Lung (tissue), 12 donors: ENCODE measurements around the gene ARHGDIB. TPM values are rescaled to one million over a fixed set of nuclear protein-coding genes. Genes with fewer than 3 reads are reported as not detected.

Experiments used
- ATAC-seq: fragments of 200-7000 bp; cut with Tn5 transposase; one replicate; pipeline ENCODE4 v1.9.1; 2020; ENCODE audit warnings: moderate number of reproducible peaks; ENCODE audit not compliant: insufficient read depth, low FRiP score
- DNase-seq, 3 donors: peaks; one replicate each; pipeline ENCODE4 v3.0.0-alpha.2; 2013 to 2017
- H3K27ac ChIP-seq, 2 donors: one replicate each; pipeline ENCODE4 v1.5.1; 2013; ENCODE audit warnings: mild to moderate bottlenecking in 2 of 2, moderate library complexity in 2 of 2, control low read depth in 1 of 2, inconsistent platforms in 1 of 2, low read depth in 1 of 2, low read length in 1 of 2
- H3K27me3 ChIP-seq, 3 donors: one replicate each; pipeline ENCODE4 v1.5.1; 2013; ENCODE audit warnings: low read length in 2 of 3; ENCODE audit not compliant: control insufficient read depth in 3 of 3, insufficient read depth in 3 of 3
- H3K36me3 ChIP-seq, 4 donors: one replicate each; pipeline ENCODE4 v1.5.1; 2013; ENCODE audit warnings: low read length in 4 of 4, mild to moderate bottlenecking in 1 of 4, moderate library complexity in 1 of 4; ENCODE audit not compliant: control insufficient read depth in 4 of 4, insufficient read depth in 4 of 4
- H3K4me1 ChIP-seq, 5 donors: one replicate each; pipeline ENCODE4 v1.5.1; 2013; ENCODE audit warnings: low read length in 5 of 5, mild to moderate bottlenecking in 2 of 5, moderate library complexity in 1 of 5; ENCODE audit not compliant: control insufficient read depth in 5 of 5, insufficient read depth in 5 of 5
- H3K4me3 ChIP-seq: one replicate; pipeline ENCODE4 v1.5.1; 2013; ENCODE audit warnings: mild to moderate bottlenecking, control low read depth, moderate library complexity
- H3K9ac ChIP-seq, 2 donors: one replicate each; pipeline ENCODE4 v1.5.1; 2013; ENCODE audit warnings: low read length in 2 of 2, control low read depth in 1 of 2; ENCODE audit not compliant: insufficient read depth in 1 of 2
- H3K9me3 ChIP-seq, 4 donors: one replicate each; pipeline ENCODE4 v1.5.1; 2013; ENCODE audit warnings: low read length in 3 of 4, mild to moderate bottlenecking in 1 of 4, moderate library complexity in 1 of 4; ENCODE audit not compliant: control insufficient read depth in 4 of 4, insufficient read depth in 3 of 4
- CTCF ChIP-seq: IDR thresholded peaks from 2 replicates; pipeline ENCODE4 v1.5.1; 2012; ENCODE audit warnings: mild to moderate bottlenecking; ENCODE audit errors: control extremely low read depth, extremely low read depth
- WGBS, 2 donors: extraction: QIAGEN DNeasy Blood & Tissue Kit; methylation state at CpG; one replicate each; pipeline ENCODE4 v1.1.7; 2013; 5-methylcytosine and 5-hydroxymethylcytosine counted together
- polyA plus RNA-seq, 2 donors: library from polyadenylated mRNA; stranded (reverse); fragments of 200-250 nt; gene quantifications; one replicate each; pipeline ENCODE4 v1.2.1, GENCODE V29; 2013
- total RNA-seq, 2 donors: library from RNA; depleted of rRNA in 1 of 2; stranded (reverse); fragments of >200 nt in 1 of 2; gene quantifications; one replicate each; pipeline ENCODE4 v1.2.1, GENCODE V29; 2014 to 2021
- donor health status: control.
- donor health status: control.
- donor health status: Bipolar disorder and iron deficiency.
- donor health status: healthy.
- donor health status: DM: yes; HTN: yes; CAD: no.

The ARHGDIB gene
- total and polyA plus RNA-seq, 4 donors: 66.5 to 597 (median 259) TPM

- peak; percentile 70 to 90 (median 86) for DNase-seq
- no peak overlapping the region for H3K4me3 ChIP-seq
Observed at GRCh38 chr12:14928931-14929330, 32.5 kb downstream of the ARHGDIB start.

DNA sequence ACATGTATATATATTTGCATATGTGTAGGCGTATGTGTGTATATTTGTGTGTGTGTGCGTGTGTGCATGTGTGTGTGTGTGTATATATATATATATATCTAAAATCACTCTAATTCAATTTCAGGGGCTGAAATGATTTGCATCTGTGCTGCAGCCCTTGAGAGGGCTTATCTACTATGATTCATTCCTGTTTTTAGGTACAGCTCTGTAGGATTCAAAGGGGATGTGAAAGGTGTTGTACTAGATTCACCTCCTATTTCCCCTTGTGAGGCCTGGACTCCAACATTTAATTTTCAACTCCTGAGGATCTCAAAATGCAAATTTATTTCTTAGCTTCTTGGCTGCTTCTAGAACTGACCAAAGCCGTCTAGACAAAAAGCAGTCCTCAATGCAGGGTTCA, 34.1 kb downstream of the ARHGDIB start:
- Histone ChIP-seq H3K9ac (peak overlapping the region in 1 of 2 donors; percentile 23), H3K9me3 (no peaks in the 10 kb centered on the region), H3K36me3 (no peaks in the 10 kb centered on the region), H3K27me3 (no peaks in the 10 kb centered on the region), H3K4me3 (no peak overlapping the region), H3K27ac (no peak overlapping the region), H3K4me1 (peaks cover 0 to 34% (median 10%) of the 10 kb centered on the region in 5 donors)
- no peak for ATAC-seq
- no peak for TF ChIP-seq CTCF
- no peak for DNase-seq
- WGBS, 2 donors: 91 to 96% methylated on average over 3 of the region's 3 CpGs

More at GRCh38 chr12:14928931-14929330, 32.5 kb downstream of the ARHGDIB start:
- Histone ChIP-seq H3K36me3 (no peaks in the 10 kb centered on the region), H3K4me1 (peaks cover 0 to 34% (median 10%) of the 10 kb centered on the region in 5 donors), H3K27me3 (no peaks in the 10 kb centered on the region), H3K9ac (no peak overlapping the region), H3K9me3 (no peaks in the 10 kb centered on the region), H3K27ac (no peak overlapping the region)
- no peak for TF ChIP-seq CTCF
- WGBS, 2 donors: 53 to 76% methylated on average over 4 of the region's 4 CpGs
- ATAC-seq: peak; percentile 81

- Histone ChIP-seq H3K27me3 (no peaks in the 10 kb centered on the region), H3K9me3 (no peaks in the 10 kb centered on the region), H3K9ac (no peak overlapping the region), H3K27ac (no peak overlapping the region), H3K36me3 (no peaks in the 10 kb centered on the region), H3K4me1 (peaks cover 0 to 20% (median 10%) of the 10 kb centered on the region in 5 donors), H3K4me3 (no peak overlapping the region)
- ATAC-seq: no peak
- TF ChIP-seq CTCF: no peak
- DNase-seq: no peak
- 95 to 96% methylated on average over 3 of the region's 3 CpGs for WGBS, 2 donors
Observed at GRCh38 chr12:14924541-14924940, 36.9 kb downstream of the ARHGDIB start.

DNA sequence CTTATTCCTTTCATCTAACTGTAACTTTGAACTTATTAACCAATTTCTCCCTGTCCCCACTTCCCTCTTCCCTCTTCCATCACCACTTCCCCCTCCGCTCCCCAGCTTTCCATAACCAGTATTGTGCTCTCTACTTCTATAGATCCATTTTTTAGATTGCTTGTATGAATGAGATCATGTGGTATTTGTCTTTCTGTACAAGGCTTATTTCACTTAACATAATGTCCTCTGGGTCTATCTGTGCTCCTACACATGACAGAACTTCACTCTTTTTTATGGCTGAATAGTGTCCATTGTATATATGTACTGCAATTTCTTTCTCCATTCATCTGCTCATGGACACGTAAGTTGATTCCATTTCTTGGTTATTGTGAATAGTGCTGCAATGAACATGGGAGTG, 37.5 kb downstream of the ARHGDIB start:
- DNase-seq (no peak), ATAC-seq (no peak)
- Histone ChIP-seq H3K27ac (no peak overlapping the region), H3K27me3 (no peaks in the 10 kb centered on the region), H3K9ac (no peak overlapping the region), H3K9me3 (no peaks in the 10 kb centered on the region), H3K4me3 (no peak overlapping the region), H3K36me3 (no peaks in the 10 kb centered on the region), H3K4me1 (peaks cover 0 to 15% (median 8%) of the 10 kb centered on the region in 5 donors)
- 70 to 90% methylated on average over 2 of the region's 2 CpGs for WGBS, 2 donors
- no peak for TF ChIP-seq CTCF
